Neural cell (in vitro differentiated cells): ENCODE results near the gene KRTAP10-2. TPM values are rescaled to one million over a fixed set of nuclear protein-coding genes. Genes with fewer than 3 reads are reported as not detected.
"Not testable (repeated sequence)": the region's sequence is repeated elsewhere in the genome, so short reads cannot be mapped to it uniquely, and the experiment has no call there.

ENCODE experiments used
- H2AFZ ChIP-seq: fragments of 200-600, 300-800 bp; sonication (generic), shearing (Covaris generic); 2 replicates; pipeline ENCODE4 v1.6.0; 2014; ENCODE audit warnings: low read depth, mild to moderate bottlenecking, antibody characterized with exemption, low read length, moderate library complexity
- H3F3A ChIP-seq: fragments of 200-600 bp; shearing (Covaris generic); 2 replicates; pipeline ENCODE4 v1.6.1; 2016; ENCODE audit warnings: mild to moderate bottlenecking, moderate library complexity, mixed read lengths, antibody characterized with exemption, low read length; ENCODE audit not compliant: insufficient read depth, poor library complexity, severe bottlenecking
- H3K27ac ChIP-seq: fragments of 200-600, 300-800 bp; sonication (generic), shearing (Covaris generic); 2 replicates; pipeline ENCODE4 v1.5.1; 2014; ENCODE audit warnings: mild to moderate bottlenecking, low read length, moderate library complexity
- H3K27me3 ChIP-seq: fragments of 300-800, 200-600 bp; sonication (generic), shearing (Covaris generic); 2 replicates; pipeline ENCODE4 v1.6.0; 2014; ENCODE audit warnings: mild to moderate bottlenecking, low read depth, low read length, moderate library complexity; ENCODE audit not compliant: insufficient read depth
- H3K36me3 ChIP-seq: fragments of 300-800, 200-600 bp; sonication (generic), shearing (Covaris generic); 2 replicates; pipeline ENCODE4 v1.5.1; 2014; ENCODE audit warnings: mild to moderate bottlenecking, antibody characterized with exemption, low read length, moderate library complexity; ENCODE audit not compliant: insufficient read depth
- H3K4me2 ChIP-seq: fragments of 300-800, 200-600 bp; sonication (generic), shearing (Covaris generic); 2 replicates; pipeline ENCODE4 v1.6.0; 2014; ENCODE audit warnings: mild to moderate bottlenecking, low read length
- H3K4me3 ChIP-seq: fragments of 300-800, 200-600 bp; sonication (generic), shearing (Covaris generic); 2 replicates; pipeline ENCODE4 v1.5.1; 2014; ENCODE audit warnings: mild to moderate bottlenecking, low read length, moderate library complexity
- H3K79me2 ChIP-seq: fragments of 200-600 bp; shearing (Covaris generic); replicated peaks from 2 replicates; pipeline ENCODE4 v1.6.0; 2014; ENCODE audit warnings: mild to moderate bottlenecking, low read length, moderate library complexity; ENCODE audit not compliant: insufficient read depth
- H3K9ac ChIP-seq: fragments of 300-800, 200-600 bp; sonication (generic), shearing (Covaris generic); 2 replicates; pipeline ENCODE4 v1.6.1; 2016; ENCODE audit warnings: mild to moderate bottlenecking, low read length, mixed read lengths
- H3K9me2 ChIP-seq: fragments of 200-600 bp; shearing (Covaris generic); 2 replicates; pipeline ENCODE4 v1.6.1; 2016; ENCODE audit warnings: mild to moderate bottlenecking, low read length, mixed read lengths; ENCODE audit not compliant: insufficient read depth
- H3K9me3 ChIP-seq: fragments of 200-600, 300-800 bp; sonication (generic), shearing (Covaris generic); 2 replicates; pipeline ENCODE4 v1.6.1; 2016; ENCODE audit warnings: mild to moderate bottlenecking, mixed run types, low read length, moderate library complexity, mixed read lengths
- H4K20me1 ChIP-seq: fragments of 200-600 bp; shearing (Covaris generic); 2 replicates; pipeline ENCODE4 v1.6.1; 2016; ENCODE audit warnings: mild to moderate bottlenecking, mixed run types; ENCODE audit not compliant: insufficient read depth
- EP300 ChIP-seq: fragments of 450-650 bp; conservative IDR thresholded peaks from 2 replicates; pipeline ENCODE4 v1.6.1; 2014; ENCODE audit warnings: antibody characterized with exemption, mild to moderate bottlenecking, moderate library complexity; ENCODE audit not compliant: poor library complexity, severe bottlenecking
- EZH2 ChIP-seq: fragments of 200-600, 300-800 bp; shearing (Covaris generic), sonication (generic); IDR thresholded peaks from 2 replicates; pipeline ENCODE4 v1.6.1; 2014; ENCODE audit warnings: antibody characterized with exemption, low read length, borderline replicate concordance, mild to moderate bottlenecking; ENCODE audit not compliant: insufficient read depth, poor library complexity, severe bottlenecking
- MXI1 ChIP-seq: fragments of 450-650 bp; conservative IDR thresholded peaks from 2 replicates; pipeline ENCODE4 v1.6.1; 2014; ENCODE audit warnings: antibody characterized with exemption, mild to moderate bottlenecking; ENCODE audit not compliant: poor library complexity, severe bottlenecking
- POLR2AphosphoS5 ChIP-seq: IDR thresholded peaks from 2 replicates; pipeline ENCODE4 v1.6.1; 2012
- RAD21 ChIP-seq: fragments of 450-650 bp; conservative IDR thresholded peaks from 2 replicates; pipeline ENCODE4 v1.6.1; 2014; ENCODE audit warnings: antibody characterized with exemption, mild to moderate bottlenecking, moderate library complexity
- SMC3 ChIP-seq: fragments of 450-650 bp; conservative IDR thresholded peaks from 2 replicates; pipeline ENCODE4 v1.6.1; 2014; ENCODE audit warnings: antibody characterized with exemption, mild to moderate bottlenecking, moderate library complexity; ENCODE audit not compliant: poor library complexity
- TAF1 ChIP-seq: IDR thresholded peaks from 2 replicates; pipeline ENCODE4 v1.6.1; 2012; ENCODE audit warnings: low read depth
- polyA plus RNA-seq: library from polyadenylated mRNA; depleted of rRNA; stranded (reverse); fragments of >200 nt; gene quantifications from 2 replicates; pipeline ENCODE4 v1.2.3, GENCODE V29; 2014
- TF ChIP-seq, protein P1 (sequence below): IDR thresholded peaks from 2 replicates; pipeline ENCODE4 v1.6.1; 2012; ENCODE audit warnings: borderline replicate concordance
- TF ChIP-seq, protein P2 (sequence below): fragments of 450-650 bp; IDR thresholded peaks from 2 replicates; pipeline ENCODE4 v1.5.1; 2014; ENCODE audit warnings: antibody characterized with exemption, mild to moderate bottlenecking, moderate library complexity; ENCODE audit not compliant: poor library complexity, severe bottlenecking

The KRTAP10-2 gene
- polyA plus RNA-seq, 1 donor from 2014 or later: not detected

DNA sequence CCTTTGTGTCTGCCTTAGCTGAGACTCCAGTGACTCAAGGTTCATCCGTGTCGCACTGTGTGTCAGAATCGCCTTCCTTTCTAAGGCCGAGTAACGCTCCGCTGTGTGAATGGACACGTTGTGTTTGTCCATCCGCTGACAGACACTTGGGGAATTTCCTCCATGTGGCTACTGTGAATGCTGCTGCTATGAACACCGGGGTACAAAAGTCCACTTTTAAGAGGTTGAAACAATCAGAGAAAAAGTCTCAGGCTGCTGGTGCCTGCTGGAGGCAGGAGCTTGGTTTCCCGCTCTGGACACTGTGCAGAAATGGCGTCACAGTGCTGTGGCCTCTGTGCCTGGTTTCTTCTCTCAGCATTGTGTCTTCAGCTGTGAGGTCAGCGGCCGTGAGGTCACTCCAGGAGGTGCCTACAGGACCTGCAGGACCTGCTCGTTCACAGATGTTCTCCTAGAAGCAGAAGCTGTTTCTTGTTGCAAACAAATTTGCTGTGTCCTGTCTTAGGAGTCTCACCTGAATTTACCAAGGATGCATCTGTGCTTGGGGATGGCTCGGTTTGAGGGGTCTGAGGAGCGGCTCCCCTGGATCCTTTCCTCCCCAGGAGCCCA lies 45.5 kb downstream of the KRTAP10-2 start:
- no peak overlapping the region for H3K9ac ChIP-seq
- no peak overlapping the region for H3K27ac ChIP-seq
- H3K4me3 ChIP-seq: no peak overlapping the region
- no peaks in the 10 kb centered on the region for H3K27me3 ChIP-seq
- no peaks in the 10 kb centered on the region for H3K79me2 ChIP-seq
- no peaks in the 10 kb centered on the region for H3K36me3 ChIP-seq
- no peaks in the 10 kb centered on the region for H3K9me2 ChIP-seq
- no peaks in the 10 kb centered on the region for H3F3A ChIP-seq
- H3K9me3 ChIP-seq: no peaks in the 10 kb centered on the region
- no peak overlapping the region for H3K4me2 ChIP-seq
- no peaks in the 10 kb centered on the region for H4K20me1 ChIP-seq
- TF ChIP-seq POLR2AphosphoS5: no peak
- TF ChIP-seq, protein P1, sequence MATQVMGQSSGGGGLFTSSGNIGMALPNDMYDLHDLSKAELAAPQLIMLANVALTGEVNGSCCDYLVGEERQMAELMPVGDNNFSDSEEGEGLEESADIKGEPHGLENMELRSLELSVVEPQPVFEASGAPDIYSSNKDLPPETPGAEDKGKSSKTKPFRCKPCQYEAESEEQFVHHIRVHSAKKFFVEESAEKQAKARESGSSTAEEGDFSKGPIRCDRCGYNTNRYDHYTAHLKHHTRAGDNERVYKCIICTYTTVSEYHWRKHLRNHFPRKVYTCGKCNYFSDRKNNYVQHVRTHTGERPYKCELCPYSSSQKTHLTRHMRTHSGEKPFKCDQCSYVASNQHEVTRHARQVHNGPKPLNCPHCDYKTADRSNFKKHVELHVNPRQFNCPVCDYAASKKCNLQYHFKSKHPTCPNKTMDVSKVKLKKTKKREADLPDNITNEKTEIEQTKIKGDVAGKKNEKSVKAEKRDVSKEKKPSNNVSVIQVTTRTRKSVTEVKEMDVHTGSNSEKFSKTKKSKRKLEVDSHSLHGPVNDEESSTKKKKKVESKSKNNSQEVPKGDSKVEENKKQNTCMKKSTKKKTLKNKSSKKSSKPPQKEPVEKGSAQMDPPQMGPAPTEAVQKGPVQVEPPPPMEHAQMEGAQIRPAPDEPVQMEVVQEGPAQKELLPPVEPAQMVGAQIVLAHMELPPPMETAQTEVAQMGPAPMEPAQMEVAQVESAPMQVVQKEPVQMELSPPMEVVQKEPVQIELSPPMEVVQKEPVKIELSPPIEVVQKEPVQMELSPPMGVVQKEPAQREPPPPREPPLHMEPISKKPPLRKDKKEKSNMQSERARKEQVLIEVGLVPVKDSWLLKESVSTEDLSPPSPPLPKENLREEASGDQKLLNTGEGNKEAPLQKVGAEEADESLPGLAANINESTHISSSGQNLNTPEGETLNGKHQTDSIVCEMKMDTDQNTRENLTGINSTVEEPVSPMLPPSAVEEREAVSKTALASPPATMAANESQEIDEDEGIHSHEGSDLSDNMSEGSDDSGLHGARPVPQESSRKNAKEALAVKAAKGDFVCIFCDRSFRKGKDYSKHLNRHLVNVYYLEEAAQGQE: no peak
- no peak for TF ChIP-seq SMC3
- TF ChIP-seq TAF1: no peak
- TF ChIP-seq, protein P2, sequence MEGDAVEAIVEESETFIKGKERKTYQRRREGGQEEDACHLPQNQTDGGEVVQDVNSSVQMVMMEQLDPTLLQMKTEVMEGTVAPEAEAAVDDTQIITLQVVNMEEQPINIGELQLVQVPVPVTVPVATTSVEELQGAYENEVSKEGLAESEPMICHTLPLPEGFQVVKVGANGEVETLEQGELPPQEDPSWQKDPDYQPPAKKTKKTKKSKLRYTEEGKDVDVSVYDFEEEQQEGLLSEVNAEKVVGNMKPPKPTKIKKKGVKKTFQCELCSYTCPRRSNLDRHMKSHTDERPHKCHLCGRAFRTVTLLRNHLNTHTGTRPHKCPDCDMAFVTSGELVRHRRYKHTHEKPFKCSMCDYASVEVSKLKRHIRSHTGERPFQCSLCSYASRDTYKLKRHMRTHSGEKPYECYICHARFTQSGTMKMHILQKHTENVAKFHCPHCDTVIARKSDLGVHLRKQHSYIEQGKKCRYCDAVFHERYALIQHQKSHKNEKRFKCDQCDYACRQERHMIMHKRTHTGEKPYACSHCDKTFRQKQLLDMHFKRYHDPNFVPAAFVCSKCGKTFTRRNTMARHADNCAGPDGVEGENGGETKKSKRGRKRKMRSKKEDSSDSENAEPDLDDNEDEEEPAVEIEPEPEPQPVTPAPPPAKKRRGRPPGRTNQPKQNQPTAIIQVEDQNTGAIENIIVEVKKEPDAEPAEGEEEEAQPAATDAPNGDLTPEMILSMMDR: no peak
- TF ChIP-seq EZH2: no peak
- TF ChIP-seq RAD21: no peak
- no peak for TF ChIP-seq EP300
- TF ChIP-seq MXI1: no peak
- no peak overlapping the region for H2AFZ ChIP-seq

DNA sequence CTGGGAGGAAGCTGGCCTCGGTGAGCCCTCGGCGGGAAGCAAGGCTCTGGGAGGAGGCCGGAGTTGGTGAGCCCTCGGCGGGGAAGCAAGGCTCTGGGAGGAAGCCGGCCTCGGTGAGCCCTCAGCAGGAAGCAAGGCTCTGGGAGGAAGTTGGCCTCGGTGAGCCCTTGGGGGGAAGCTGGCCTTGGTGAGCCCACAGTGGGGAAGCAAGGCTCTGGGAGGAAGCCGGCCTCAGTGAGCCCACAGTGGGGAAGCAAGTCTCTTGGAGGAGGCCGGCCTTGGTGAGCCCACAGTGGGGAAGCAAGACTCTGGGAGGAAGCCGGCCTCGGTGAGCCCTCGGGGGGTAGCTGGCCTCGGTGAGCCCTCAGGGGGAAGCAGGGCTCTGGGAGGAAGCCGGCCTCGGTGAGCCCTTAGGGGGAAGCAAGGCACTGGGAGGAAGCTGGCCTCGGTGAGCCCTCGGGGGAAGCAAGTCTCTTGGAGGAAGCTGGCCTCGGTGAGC lies 47.4 kb downstream of the KRTAP10-2 start:
- H3K27ac ChIP-seq: no peak overlapping the region
- no peaks in the 10 kb centered on the region for H3K79me2 ChIP-seq
- TF ChIP-seq POLR2AphosphoS5 (no peak), RAD21 (no peak), EP300 (no peak), EZH2 (no peak), TAF1 (no peak), MXI1 (no peak), SMC3 (no peak)
- TF ChIP-seq, protein P1: no peak
- TF ChIP-seq, protein P2: no peak
- H3K27me3 ChIP-seq: no peaks in the 10 kb centered on the region
- H3K4me2 ChIP-seq: no peak overlapping the region
- H2AFZ ChIP-seq: no peak overlapping the region
- H3K9ac ChIP-seq: no peak overlapping the region
- no peaks in the 10 kb centered on the region for H3F3A ChIP-seq
- H3K4me3 ChIP-seq: no peak overlapping the region
- no peaks in the 10 kb centered on the region for H3K36me3 ChIP-seq
- H3K9me2 ChIP-seq: no peaks in the 10 kb centered on the region
- no peaks in the 10 kb centered on the region for H3K9me3 ChIP-seq
- H4K20me1 ChIP-seq: no peaks in the 10 kb centered on the region

DNA sequence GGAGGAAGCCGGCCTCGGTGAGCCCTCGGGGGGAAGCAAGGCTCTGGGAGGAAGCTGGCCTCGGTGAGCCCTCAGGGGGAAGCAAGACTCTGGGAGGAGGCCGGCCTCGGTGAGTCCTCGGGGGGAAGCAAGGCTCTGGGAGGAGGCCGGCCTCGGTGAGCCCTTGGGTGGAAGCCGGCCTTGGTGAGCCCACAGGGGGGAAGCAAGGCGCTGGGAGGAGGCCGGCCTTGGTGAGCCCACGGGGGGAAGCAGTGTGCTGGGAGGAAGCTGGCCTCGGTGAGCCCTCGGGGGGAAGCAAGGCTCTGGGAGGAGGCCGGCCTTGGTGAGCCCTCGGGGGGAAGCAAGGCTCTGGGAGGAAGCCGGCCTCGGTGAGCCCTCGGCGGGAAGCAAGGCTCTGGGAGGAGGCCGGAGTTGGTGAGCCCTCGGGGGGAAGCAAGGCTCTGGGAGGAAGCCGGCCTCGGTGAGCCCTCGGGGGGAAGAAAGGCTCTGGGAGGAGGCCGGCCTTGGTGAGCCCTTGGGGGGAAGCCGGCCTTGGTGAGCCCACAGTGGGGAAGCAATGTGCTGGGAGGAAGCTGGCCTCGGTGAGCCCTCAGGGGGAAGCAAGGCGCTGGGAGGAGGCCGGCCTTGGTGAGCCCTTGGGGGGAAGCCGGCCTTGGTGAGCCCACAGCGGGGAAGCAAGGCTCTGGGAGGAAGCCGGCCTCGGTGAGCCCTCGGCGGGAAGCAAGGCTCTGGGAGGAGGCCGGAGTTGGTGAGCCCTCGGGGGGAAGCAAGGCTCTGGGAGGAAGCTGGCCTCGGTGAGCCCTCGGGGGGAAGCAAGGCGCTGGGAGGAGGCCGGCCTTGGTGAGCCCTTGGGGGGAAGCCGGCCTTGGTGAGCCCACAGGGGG lies 48.1 kb downstream of the KRTAP10-2 start:
- H3F3A ChIP-seq, H3K79me2 ChIP-seq, H3K27me3 ChIP-seq, H3K9me3 ChIP-seq, H2AFZ ChIP-seq, H4K20me1 ChIP-seq, H3K27ac ChIP-seq, H3K9me2 ChIP-seq, H3K36me3 ChIP-seq, H3K4me3 ChIP-seq, H3K4me2 ChIP-seq, H3K9ac ChIP-seq: not testable (repeated sequence)
